Measurements from ENCODE around the gene TRIM17. TPM values are rescaled to one million over a fixed set of nuclear protein-coding genes. Genes with fewer than 3 reads are reported as not detected.
"Not testable (repeated sequence)": the region's sequence is repeated elsewhere in the genome, so short reads cannot be mapped to it uniquely, and the experiment has no call there.

TRIM17 gene
- total RNA-seq, 1 experiment from 2014 or later = not detected

DNA sequence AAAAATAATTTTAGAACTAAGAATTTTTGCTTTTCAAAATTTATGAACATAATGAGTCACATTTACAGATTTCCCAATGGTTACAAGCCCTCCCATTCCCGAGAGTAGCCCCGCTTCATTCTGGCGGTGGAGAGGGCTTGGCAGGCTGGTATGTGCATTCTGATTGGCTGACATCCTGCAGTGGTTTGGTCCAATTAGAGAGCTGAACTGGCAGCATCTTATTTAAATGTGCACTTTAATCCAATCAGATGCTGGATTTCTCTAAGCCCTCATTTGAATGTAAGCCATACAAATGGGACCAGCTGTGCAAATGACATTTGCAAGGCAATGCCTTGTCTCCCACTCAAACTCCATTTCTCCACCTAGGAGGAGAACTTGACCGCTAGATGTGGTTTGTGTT is 18.0 kb upstream of the TRIM17 start:
- ChIA-PET POLR2A (ENCODE audit: unreplicated experiment) (no interaction called here), CTCF (no interaction called here)
- intact Hi-C loops (cut with micrococcal nuclease) = no loop called here
- no peak overlapping the region for H3K4me2 ChIP-seq (ENCODE audit: low read length)
- no peaks in the 10 kb centered on the region for H3K27me3 ChIP-seq (ENCODE audit: low read length)
- H3K36me3 ChIP-seq (ENCODE audit: low read depth, low read length) = no peaks in the 10 kb centered on the region
- H2AFZ ChIP-seq (ENCODE audit: low read length) = no peak overlapping the region
- BruUV-seq (replicated peaks) = no TSS peak
- no peak for TF ChIP-seq EZH2 (IDR thresholded peaks at IDR 0.05; ENCODE audit: low read length, unreplicated experiment)
- TF ChIP-seq EZH2phosphoT487 (IDR thresholded peaks at IDR 0.05; ENCODE audit: borderline replicate concordance, low read length) = no peak
- TF ChIP-seq, protein P1, sequence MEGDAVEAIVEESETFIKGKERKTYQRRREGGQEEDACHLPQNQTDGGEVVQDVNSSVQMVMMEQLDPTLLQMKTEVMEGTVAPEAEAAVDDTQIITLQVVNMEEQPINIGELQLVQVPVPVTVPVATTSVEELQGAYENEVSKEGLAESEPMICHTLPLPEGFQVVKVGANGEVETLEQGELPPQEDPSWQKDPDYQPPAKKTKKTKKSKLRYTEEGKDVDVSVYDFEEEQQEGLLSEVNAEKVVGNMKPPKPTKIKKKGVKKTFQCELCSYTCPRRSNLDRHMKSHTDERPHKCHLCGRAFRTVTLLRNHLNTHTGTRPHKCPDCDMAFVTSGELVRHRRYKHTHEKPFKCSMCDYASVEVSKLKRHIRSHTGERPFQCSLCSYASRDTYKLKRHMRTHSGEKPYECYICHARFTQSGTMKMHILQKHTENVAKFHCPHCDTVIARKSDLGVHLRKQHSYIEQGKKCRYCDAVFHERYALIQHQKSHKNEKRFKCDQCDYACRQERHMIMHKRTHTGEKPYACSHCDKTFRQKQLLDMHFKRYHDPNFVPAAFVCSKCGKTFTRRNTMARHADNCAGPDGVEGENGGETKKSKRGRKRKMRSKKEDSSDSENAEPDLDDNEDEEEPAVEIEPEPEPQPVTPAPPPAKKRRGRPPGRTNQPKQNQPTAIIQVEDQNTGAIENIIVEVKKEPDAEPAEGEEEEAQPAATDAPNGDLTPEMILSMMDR (conservative IDR thresholded peaks at IDR 0.05; ENCODE audit: low read depth, low read length) = no peak
- H3F3A ChIP-seq (ENCODE audit: low read length, unreplicated experiment) = no peaks in the 10 kb centered on the region
- peaks cover 12% of the 10 kb centered on the region for H3K4me1 ChIP-seq (ENCODE audit: insufficient read depth, low read length)
- H3K9me2 ChIP-seq (replicated peaks; ENCODE audit: low read length) = no peaks in the 10 kb centered on the region
- no peaks in the 10 kb centered on the region for H3K9me3 ChIP-seq (ENCODE audit: low read length)
- H3K9ac ChIP-seq (ENCODE audit: low read length) = no peak overlapping the region
- H4K20me1 ChIP-seq (ENCODE audit: low read length) = no peaks in the 10 kb centered on the region
- no peaks in the 10 kb centered on the region for H3K79me2 ChIP-seq (ENCODE audit: low read length)
- ATAC-seq (no peak), DNase-seq (no peak)
- no peak overlapping the region for H3K27ac ChIP-seq (ENCODE audit: low read length)
- no peak overlapping the region for H3K4me3 ChIP-seq (ENCODE audit: low read length)

GRCh38 chr1:228433337-228434053 is 16.8 kb upstream of the TRIM17 start:
- H3F3A ChIP-seq (ENCODE audit: low read length, unreplicated experiment); H3K36me3 ChIP-seq (ENCODE audit: low read depth, low read length); H3K9ac ChIP-seq (ENCODE audit: low read length); H3K4me3 ChIP-seq (ENCODE audit: low read length); intact Hi-C loops (cut with micrococcal nuclease); H3K9me3 ChIP-seq (ENCODE audit: low read length); H3K79me2 ChIP-seq (ENCODE audit: low read length); H3K27me3 ChIP-seq (ENCODE audit: low read length); H2AFZ ChIP-seq (ENCODE audit: low read length); H3K9me2 ChIP-seq (replicated peaks; ENCODE audit: low read length); BruUV-seq (replicated peaks); H3K4me2 ChIP-seq (ENCODE audit: low read length); H4K20me1 ChIP-seq (ENCODE audit: low read length); H3K27ac ChIP-seq (ENCODE audit: low read length); POLR2A ChIA-PET (ENCODE audit: unreplicated experiment); CTCF ChIA-PET: not testable (repeated sequence)
- ATAC-seq (peak; percentile 70), DNase-seq (peak; percentile 23)
- H3K4me1 ChIP-seq (ENCODE audit: insufficient read depth, low read length) = peaks cover 12% of the 10 kb centered on the region

- ChIA-PET POLR2A (ENCODE audit: unreplicated experiment) (no interaction called here), CTCF (no interaction called here)
- peak; percentile 60 for ATAC-seq
- no peaks in the 10 kb centered on the region for H3K9me3 ChIP-seq (ENCODE audit: low read length)
- intact Hi-C loops (cut with micrococcal nuclease) = no loop called here
- no TSS peak for BruUV-seq (replicated peaks)
- H3K27me3 ChIP-seq (ENCODE audit: low read length) = no peaks in the 10 kb centered on the region
- no peaks in the 10 kb centered on the region for H3K36me3 ChIP-seq (ENCODE audit: low read depth, low read length)
- H3F3A ChIP-seq (ENCODE audit: low read length, unreplicated experiment) = no peaks in the 10 kb centered on the region
- H3K4me1 ChIP-seq (ENCODE audit: insufficient read depth, low read length) = peaks cover 12% of the 10 kb centered on the region
- H3K9me2 ChIP-seq (replicated peaks; ENCODE audit: low read length) = no peaks in the 10 kb centered on the region
- peak; percentile 89 for DNase-seq
- H4K20me1 ChIP-seq (ENCODE audit: low read length) = no peaks in the 10 kb centered on the region
- TF ChIP-seq EZH2 (IDR thresholded peaks at IDR 0.05; ENCODE audit: low read length, unreplicated experiment) (no peak), EZH2phosphoT487 (IDR thresholded peaks at IDR 0.05; ENCODE audit: borderline replicate concordance, low read length) (no peak)
- TF ChIP-seq, protein P1 (conservative IDR thresholded peaks at IDR 0.05; ENCODE audit: low read depth, low read length) = no peak
- H3K9ac ChIP-seq (ENCODE audit: low read length) = no peak overlapping the region
- no peaks in the 10 kb centered on the region for H3K79me2 ChIP-seq (ENCODE audit: low read length)
- H3K27ac ChIP-seq (ENCODE audit: low read length) = no peak overlapping the region
- no peak overlapping the region for H3K4me3 ChIP-seq (ENCODE audit: low read length)
- H2AFZ ChIP-seq (ENCODE audit: low read length) = no peak overlapping the region
- 0 out of 2 replicates have a peak overlapping the region, but pooled peaks have one; percentile 15 for H3K4me2 ChIP-seq (ENCODE audit: low read length)
These were observed 13.6 kb upstream of the TRIM17 start for GRCh38 chr1:228430243-228430642.

All from PC-3 (cell line).